Ramos (cell line): ENCODE results near the gene C1QTNF8.

ENCODE experiments used
- in situ Hi-C: fragments of 300-500 bp; cut with MboI; formaldehyde crosslinking; loops from one replicate; pipeline ENCODE4 v1.14.3; 2022; ENCODE audit warnings: low sequenced_read_pairs; ENCODE audit not compliant: unreplicated experiment

The C1QTNF8 gene

GRCh38 chr16:1080801-1081733 is 15.0 kb downstream of the C1QTNF8 start:
- in situ Hi-C loops: no loop called here

- in situ Hi-C loops: no loop called here
Observed at GRCh38 chr16:1079786-1080525, 16.1 kb downstream of the C1QTNF8 start.

- in situ Hi-C loops: no loop called here
Observed at GRCh38 chr16:1079341-1079740, 16.7 kb downstream of the C1QTNF8 start.

- in situ Hi-C loops: no loop called here
Observed at GRCh38 chr16:1078579-1079021, 17.4 kb downstream of the C1QTNF8 start.

GRCh38 chr16:1077877-1078578 is 18.0 kb downstream of the C1QTNF8 start:
- in situ Hi-C loops: no loop called here

GRCh38 chr16:1076801-1077576 is 19.1 kb downstream of the C1QTNF8 start:
- in situ Hi-C loops: no loop called here

- in situ Hi-C loops: no loop called here
Observed at GRCh38 chr16:1075546-1075945, 20.5 kb downstream of the C1QTNF8 start.

- in situ Hi-C loops: loop anchor here (25.0 kb wide), 1 partner anchor 362 kb away; the partner anchor contains the start of genes ANTKMT, FBXL16 and METRN
Observed at GRCh38 chr16:1074379-1074649, 21.7 kb downstream of the C1QTNF8 start.

GRCh38 chr16:1073566-1074378 is 22.3 kb downstream of the C1QTNF8 start:
- in situ Hi-C loops: loop anchor here (25.0 kb wide), 1 partner anchor 361 kb away; the partner anchor contains the start of genes ANTKMT, FBXL16 and METRN

- in situ Hi-C loops: loop anchor here (25.0 kb wide), 1 partner anchor 361 kb away; the partner anchor contains the start of genes ANTKMT, FBXL16 and METRN
Observed at GRCh38 chr16:1073262-1073558, 22.8 kb downstream of the C1QTNF8 start.

GRCh38 chr16:1072526-1073261 is 23.4 kb downstream of the C1QTNF8 start, which contains the start of gene SSTR5:
Gene SSTR5, plus strand, starts transcription at chr16:1072747. Its CDS starts 6,122 bp downstream, at chr16:1078869.
- in situ Hi-C loops: loop anchor here (25.0 kb wide), 1 partner anchor 360 kb away; the partner anchor contains the start of genes ANTKMT, FBXL16 and METRN

- in situ Hi-C loops: loop anchor here (25.0 kb wide), 1 partner anchor 359 kb away; the partner anchor contains the start of genes ANTKMT, FBXL16 and METRN
Observed at GRCh38 chr16:1071561-1072225, 24.4 kb downstream of the C1QTNF8 start.

- in situ Hi-C loops: loop anchor here (25.0 kb wide), 1 partner anchor 359 kb away; the partner anchor contains the start of genes ANTKMT, FBXL16 and METRN
Observed at GRCh38 chr16:1070864-1071408, 25.1 kb downstream of the C1QTNF8 start.

- in situ Hi-C loops: loop anchor here (25.0 kb wide), 1 partner anchor 358 kb away; the partner anchor contains the start of genes ANTKMT, FBXL16 and METRN
Observed at GRCh38 chr16:1070084-1070863, 25.8 kb downstream of the C1QTNF8 start.

GRCh38 chr16:1069154-1069553 is 26.9 kb downstream of the C1QTNF8 start:
- in situ Hi-C loops: loop anchor here (10.0 to 25.0 kb wide), 2 partner anchors 254 to 357 kb away; partner anchors contain the start of genes ANTKMT, FBXL16 and METRN

GRCh38 chr16:1068451-1068850 is 27.6 kb downstream of the C1QTNF8 start:
- in situ Hi-C loops: loop anchor here (10.0 to 25.0 kb wide), 2 partner anchors 254 to 356 kb away; partner anchors contain the start of genes ANTKMT, FBXL16 and METRN
